ENCODE data around the gene COTL1.

DNA sequence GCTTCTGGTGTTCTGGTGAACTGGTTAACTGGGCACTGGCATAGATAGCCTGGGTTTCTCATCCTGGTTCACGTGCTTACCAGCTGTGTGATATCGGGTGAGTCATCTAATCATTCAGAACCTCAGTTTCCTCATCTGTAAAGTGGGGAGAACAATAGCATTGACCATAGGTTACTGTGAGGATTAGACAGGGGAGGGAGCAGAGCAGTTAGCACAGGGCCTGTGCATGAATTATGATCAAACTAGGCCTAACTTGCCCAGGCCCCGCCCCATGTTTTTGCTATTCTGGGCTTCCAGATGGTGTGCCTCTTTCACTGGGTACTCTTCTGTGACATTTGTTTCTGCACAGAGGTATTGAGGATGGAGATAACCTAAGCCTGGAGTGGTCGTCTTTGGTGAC lies 25.8 kb upstream of the COTL1 start:
- TF ChIP-seq CTCF (IDR thresholded peaks at IDR 0.05) (no peak), EHF (CRISPR knock-in tag; IDR thresholded peaks at IDR 0.05) (no peak), CEBPB (IDR thresholded peaks at IDR 0.05) (no peak)

All from A549 (cell line).